OCI-LY3 (cell line): ENCODE data around the gene OR13D1.
A peak's percentile ranks its signal among the peaks of the same experiment; 100 is the strongest.

ENCODE experiments used
- H2AFZ ChIP-seq: fragments of 200-600, 300-600 bp; shearing (Covaris generic); 2 replicates; pipeline ENCODE4 v1.6.0; 2014; ENCODE audit warnings: antibody characterized with exemption, low read depth, low read length
- H3K27ac ChIP-seq: fragments of 200-600, 300-600 bp; sonication (generic); 2 replicates; pipeline ENCODE4 v1.5.1; 2014; ENCODE audit warnings: mild to moderate bottlenecking, low read length, moderate library complexity, mixed read lengths
- H3K27me3 ChIP-seq: fragments of 200-600, 300-600 bp; sonication (generic); 2 replicates; pipeline ENCODE4 v1.6.1; 2014; ENCODE audit warnings: low read depth, low read length, mixed read lengths
- H3K36me3 ChIP-seq: fragments of 200-600, 300-600 bp; sonication (generic); replicated peaks from 2 replicates; pipeline ENCODE3; 2014; ENCODE audit warnings: low read depth, low read length, mixed read lengths
- H3K4me1 ChIP-seq: fragments of 300-600, 200-600 bp; sonication (generic); 2 replicates; pipeline ENCODE4 v1.6.1; 2014; ENCODE audit warnings: low read length, mixed read lengths
- H3K4me2 ChIP-seq: fragments of 200-600, 300-600 bp; sonication (generic); 2 replicates; pipeline ENCODE4 v1.6.1; 2014; ENCODE audit warnings: low read length, mixed read lengths
- H3K4me3 ChIP-seq: fragments of 300-600, 200-600 bp; sonication (generic); 2 replicates; pipeline ENCODE4 v1.5.1; 2014; ENCODE audit warnings: antibody characterized with exemption, mild to moderate bottlenecking, low read length, moderate library complexity
- H3K79me2 ChIP-seq: fragments of 300-600, 200-600 bp; shearing (Covaris generic); 2 replicates; pipeline ENCODE4 v1.6.1; 2014; ENCODE audit warnings: mild to moderate bottlenecking, low read length, mixed read lengths
- H3K9ac ChIP-seq: fragments of 300-600, 200-600 bp; shearing (Covaris generic); 2 replicates; pipeline ENCODE4 v1.6.0; 2014; ENCODE audit warnings: mild to moderate bottlenecking, low read length, moderate library complexity
- H3K9me3 ChIP-seq: fragments of 200-600, 300-600 bp; shearing (Covaris generic); 2 replicates; pipeline ENCODE4 v1.6.1; 2014; ENCODE audit warnings: low read length, mixed read lengths; ENCODE audit not compliant: insufficient read depth
- H4K20me1 ChIP-seq: fragments of 200-600, 300-600 bp; sonication (generic); 2 replicates; pipeline ENCODE4 v1.6.1; 2016; ENCODE audit warnings: low read length, mixed read lengths; ENCODE audit not compliant: insufficient read depth
- CTCF ChIP-seq: fragments of 200-600, 300-600 bp; sonication (generic); IDR thresholded peaks from 2 replicates; pipeline ENCODE4 v1.5.1; 2014; ENCODE audit warnings: antibody characterized with exemption, low read length, low read depth
- EZH2phosphoT487 ChIP-seq: fragments of 200-600 bp; shearing (Covaris generic); IDR thresholded peaks from 2 replicates; pipeline ENCODE4 v1.6.1; 2018; ENCODE audit warnings: antibody characterized with exemption, mixed run types, low read depth

Gene OR13D1

GRCh38 chr9:104694218-104694617 is at the start of gene OR13D1:
TSS of gene OR13D1 (plus strand) at chr9:104694518. CDS start at chr9:104694518, 0 bp downstream.
- H3K79me2 ChIP-seq, result no peaks in the 10 kb centered on the region
- no peaks in the 10 kb centered on the region for H3K9me3 ChIP-seq
- H3K27me3 ChIP-seq, result no peaks in the 10 kb centered on the region
- no peak within 1 kb of the TSS for H3K27ac ChIP-seq
- no peak within 1 kb of the TSS for H3K9ac ChIP-seq
- no peaks in the 10 kb centered on the region for H3K4me1 ChIP-seq
- no peaks in the 10 kb centered on the region for H3K36me3 ChIP-seq
- no peak within 1 kb of the TSS for H2AFZ ChIP-seq
- H3K4me2 ChIP-seq, result no peak within 1 kb of the TSS
- no peaks in the 10 kb centered on the region for H4K20me1 ChIP-seq
- TF ChIP-seq CTCF (no peak), EZH2phosphoT487 (no peak)
- no peak within 1 kb of the TSS for H3K4me3 ChIP-seq

DNA sequence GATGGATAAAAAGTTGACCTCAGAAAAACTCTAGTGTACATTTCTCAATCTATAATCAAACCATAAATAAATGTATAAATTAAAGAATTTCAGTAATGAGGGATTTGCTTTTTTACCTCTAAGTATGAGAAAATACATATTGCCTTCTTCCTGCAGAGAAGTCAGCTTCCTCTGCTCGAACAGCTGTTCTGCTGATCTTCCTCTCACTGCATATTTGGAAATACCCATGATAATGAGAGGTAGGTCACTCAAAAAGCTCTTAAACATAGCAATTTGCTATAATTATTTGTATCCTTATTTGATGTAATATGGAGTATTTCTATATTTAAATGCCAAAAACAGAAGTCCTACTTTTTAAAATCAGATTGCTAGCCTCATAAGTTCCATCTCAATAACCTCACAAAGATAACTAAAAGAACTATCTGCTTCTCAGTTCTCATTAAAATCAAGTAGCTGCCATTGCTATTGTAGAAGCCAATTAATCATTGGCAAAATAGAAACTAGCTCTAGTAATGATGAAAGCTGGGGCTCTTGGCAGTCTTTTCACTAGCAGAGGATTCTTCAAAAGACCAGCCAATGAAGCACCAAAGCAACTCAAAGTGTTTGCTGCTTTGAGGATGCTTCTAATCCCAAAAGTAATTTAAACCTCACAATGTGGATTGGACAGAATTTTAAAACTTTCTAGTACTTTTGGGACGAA is 35.7 kb upstream of the OR13D1 start:
- Histone ChIP-seq H3K36me3 (no peaks in the 10 kb centered on the region), H4K20me1 (no peaks in the 10 kb centered on the region), H3K4me3 (no peak overlapping the region), H3K79me2 (no peaks in the 10 kb centered on the region), H3K4me2 (no peak overlapping the region), H3K27me3 (no peaks in the 10 kb centered on the region), H3K27ac (no peak overlapping the region), H2AFZ (no peak overlapping the region), H3K9ac (no peak overlapping the region), H3K9me3 (no peaks in the 10 kb centered on the region), H3K4me1 (no peaks in the 10 kb centered on the region)
- TF ChIP-seq CTCF (no peak), EZH2phosphoT487 (no peak)

DNA sequence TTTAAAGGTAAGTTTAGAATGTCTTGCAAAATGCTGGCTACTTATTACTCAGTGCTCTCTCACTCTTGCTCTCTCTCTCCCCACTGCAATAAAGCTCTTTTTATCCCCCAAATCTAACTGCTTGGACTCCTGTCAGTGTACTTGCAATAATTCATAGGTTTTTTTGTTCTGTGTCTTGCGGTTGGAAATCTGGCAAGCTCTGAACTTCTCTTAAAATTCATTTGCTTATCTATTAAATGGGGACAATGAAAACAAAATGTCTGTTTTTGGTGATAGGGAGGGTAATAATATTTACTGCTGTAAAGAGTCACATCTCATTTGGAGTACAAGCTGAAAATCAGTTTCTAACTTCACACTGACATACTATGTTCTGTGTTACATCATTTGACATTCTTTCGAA is 18.7 kb upstream of the OR13D1 start:
- Histone ChIP-seq H3K4me2 (no peak overlapping the region), H2AFZ (no peak overlapping the region), H3K27ac (no peak overlapping the region), H3K27me3 (no peaks in the 10 kb centered on the region), H3K79me2 (no peaks in the 10 kb centered on the region), H3K9ac (no peak overlapping the region), H3K4me3 (no peak overlapping the region), H4K20me1 (no peaks in the 10 kb centered on the region), H3K36me3 (no peaks in the 10 kb centered on the region), H3K4me1 (no peaks in the 10 kb centered on the region), H3K9me3 (no peaks in the 10 kb centered on the region)
- no peak for TF ChIP-seq EZH2phosphoT487
- no peak for TF ChIP-seq CTCF

GRCh38 chr9:104682642-104683041 is 11.7 kb upstream of the OR13D1 start:
- H3K9me3 ChIP-seq, result no peaks in the 10 kb centered on the region
- H3K9ac ChIP-seq, result no peak overlapping the region; the same call in 1 of the 2 replicates
- H3K36me3 ChIP-seq, result no peaks in the 10 kb centered on the region
- H2AFZ ChIP-seq, result no peak overlapping the region
- H3K27ac ChIP-seq, result no peak overlapping the region
- no peak overlapping the region for H3K4me3 ChIP-seq
- no peaks in the 10 kb centered on the region for H3K27me3 ChIP-seq
- no peaks in the 10 kb centered on the region for H4K20me1 ChIP-seq
- H3K79me2 ChIP-seq, result no peaks in the 10 kb centered on the region
- H3K4me2 ChIP-seq, result peak overlapping the region; percentile 33
- H3K4me1 ChIP-seq, result no peaks in the 10 kb centered on the region
- TF ChIP-seq CTCF, result peak; percentile 69
- no peak for TF ChIP-seq EZH2phosphoT487
